ENCODE data around the gene DNAAF8.

DNA sequence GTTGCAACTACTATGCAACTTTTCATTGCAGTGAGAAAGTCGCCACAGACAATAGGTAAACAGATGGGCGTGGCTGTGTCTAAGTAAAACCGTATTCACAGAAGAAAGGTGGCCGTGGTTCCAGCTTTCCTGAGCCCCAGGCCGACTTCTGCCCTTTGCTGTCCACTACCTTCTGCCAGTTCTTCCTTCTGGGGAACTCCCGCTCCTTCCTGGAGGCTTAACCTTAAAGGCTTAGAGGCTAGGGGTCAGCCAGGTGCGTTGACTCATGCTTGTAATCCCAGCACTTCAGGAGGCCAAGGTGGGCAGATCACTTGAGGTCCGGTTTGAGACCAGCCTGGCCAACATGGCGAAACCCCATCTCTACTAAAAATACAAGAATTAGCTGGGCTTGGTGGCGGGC lies 55.9 kb downstream of the DNAAF8 start:
- TF ChIP-seq, protein P1, sequence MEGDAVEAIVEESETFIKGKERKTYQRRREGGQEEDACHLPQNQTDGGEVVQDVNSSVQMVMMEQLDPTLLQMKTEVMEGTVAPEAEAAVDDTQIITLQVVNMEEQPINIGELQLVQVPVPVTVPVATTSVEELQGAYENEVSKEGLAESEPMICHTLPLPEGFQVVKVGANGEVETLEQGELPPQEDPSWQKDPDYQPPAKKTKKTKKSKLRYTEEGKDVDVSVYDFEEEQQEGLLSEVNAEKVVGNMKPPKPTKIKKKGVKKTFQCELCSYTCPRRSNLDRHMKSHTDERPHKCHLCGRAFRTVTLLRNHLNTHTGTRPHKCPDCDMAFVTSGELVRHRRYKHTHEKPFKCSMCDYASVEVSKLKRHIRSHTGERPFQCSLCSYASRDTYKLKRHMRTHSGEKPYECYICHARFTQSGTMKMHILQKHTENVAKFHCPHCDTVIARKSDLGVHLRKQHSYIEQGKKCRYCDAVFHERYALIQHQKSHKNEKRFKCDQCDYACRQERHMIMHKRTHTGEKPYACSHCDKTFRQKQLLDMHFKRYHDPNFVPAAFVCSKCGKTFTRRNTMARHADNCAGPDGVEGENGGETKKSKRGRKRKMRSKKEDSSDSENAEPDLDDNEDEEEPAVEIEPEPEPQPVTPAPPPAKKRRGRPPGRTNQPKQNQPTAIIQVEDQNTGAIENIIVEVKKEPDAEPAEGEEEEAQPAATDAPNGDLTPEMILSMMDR (IDR thresholded peaks at IDR 0.05; ENCODE audit: borderline replicate concordance, extremely low read depth, low read length, poor library complexity, severe bottlenecking): no peak
- no peak for TF ChIP-seq EZH2 (IDR thresholded peaks at IDR 0.05; ENCODE audit: borderline replicate concordance, low read depth, low read length, severe bottlenecking)

Measured in DND-41 (cell line).